Breast epithelium (tissue), 3 donors: ENCODE results near the gene TNRC18.

Experiments
- CTCF ChIP-seq, 3 donors: fragments of 450-650 bp; IDR thresholded peaks; one replicate each; pipeline ENCODE4 v1.5.1; 2016 to 2017; ENCODE audit warnings: antibody characterized with exemption in 3 of 3, mild to moderate bottlenecking in 3 of 3, moderate library complexity in 3 of 3
- POLR2AphosphoS5 ChIP-seq, 3 donors: sonication (generic); formaldehyde crosslinking; IDR thresholded peaks; one replicate each; pipeline ENCODE4 v1.6.1; 2017; ENCODE audit warnings: antibody characterized with exemption in 3 of 3

- TF ChIP-seq CTCF (IDR thresholded peaks at IDR 0.05) (no peak), POLR2AphosphoS5 (IDR thresholded peaks at IDR 0.05) (no peak)
Observed at GRCh38 chr7:5452470-5452899, 28.9 kb upstream of the TNRC18 start.
